ENCODE measurements around the gene PTGFR. TPM values are rescaled to one million over a fixed set of nuclear protein-coding genes. Genes with fewer than 3 reads are reported as not detected.

The PTGFR gene
- polyA plus RNA-seq, 1 donor (not counting 4 experiments of a cell fraction or from before 2014, with no cell fraction given) = not detected

DNA sequence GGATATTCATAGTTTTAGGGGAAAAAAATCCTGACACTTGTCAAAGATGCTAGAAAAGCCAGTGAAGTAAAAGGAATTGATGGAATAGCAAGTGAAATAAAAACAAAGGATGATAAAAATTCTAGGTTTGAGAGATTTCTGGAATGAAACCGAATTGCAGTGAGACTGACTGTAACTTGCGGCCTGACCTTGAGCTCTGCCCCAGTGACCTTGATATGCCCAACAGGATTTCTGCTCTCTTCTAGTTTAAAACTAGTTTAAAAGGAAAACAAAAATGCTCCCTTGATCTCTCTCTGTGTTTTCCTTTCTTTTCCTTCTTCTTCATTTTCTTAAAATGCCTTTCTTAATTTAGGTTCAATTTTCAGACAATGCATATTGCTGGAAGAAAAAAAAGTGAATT is 74.6 kb downstream of the PTGFR start:
- FAIRE-seq (no peak), DNase-seq (ENCODE audit: low read depth, low spot score) (no peak)
- Histone ChIP-seq H3K4me3 (ENCODE audit: control insufficient read depth in 2 of 3, extremely low read depth in 1 of 3, insufficient read depth in 2 of 3, low read depth in 1 of 3, low read length in 3 of 3) (no peak overlapping the region), H3K27me3 (ENCODE audit: control insufficient read depth, extremely low read depth, insufficient read depth, low read length) (no peaks in the 10 kb centered on the region), H4K20me1 (ENCODE audit: control insufficient read depth, extremely low read depth, insufficient read depth, low read length) (no peaks in the 10 kb centered on the region), H3K9me1 (ENCODE audit: control insufficient read depth, extremely low read depth, insufficient read depth, low read length) (no peaks in the 10 kb centered on the region), H3K79me2 (ENCODE audit: control insufficient read depth, insufficient read depth, low read length) (no peaks in the 10 kb centered on the region), H3K4me1 (ENCODE audit: control insufficient read depth, extremely low read depth, insufficient read depth, low read length) (no peaks in the 10 kb centered on the region), H3K9me3 (ENCODE audit: control insufficient read depth, low read depth, low read length) (no peaks in the 10 kb centered on the region), H3K36me3 (ENCODE audit: control insufficient read depth in 2 of 2, extremely low read depth in 1 of 2, insufficient read depth in 2 of 2, low read length in 2 of 2) (no peaks in the 10 kb centered on the region), H3K9ac (ENCODE audit: control insufficient read depth, extremely low read depth, insufficient read depth, low read length) (no peak overlapping the region), H3K4me2 (ENCODE audit: control insufficient read depth, extremely low read depth, insufficient read depth, low read depth, low read length) (no peak overlapping the region), H3K27ac (ENCODE audit: control insufficient read depth, insufficient read depth, low read length) (no peak overlapping the region), H2AFZ (ENCODE audit: control insufficient read depth, low read length) (no peak overlapping the region)
- TF ChIP-seq CTCF (optimal IDR thresholded peaks at IDR 0.05 in 1 of 3, IDR thresholded peaks at IDR 0.05 in 1 of 3, conservative IDR thresholded peaks at IDR 0.05 in 1 of 3; ENCODE audit: extremely low read depth in 1 of 3, insufficient read depth in 2 of 3, low read length in 3 of 3) (no peak), EZH2 (IDR thresholded peaks at IDR 0.05; ENCODE audit: low read length) (no peak)
- dilution Hi-C loops (cut with MboI; ENCODE audit: extremely low pct_ligation_motif_present, low sequenced_read_pairs) = no loop called here

GRCh38 chr1:78570539-78570938 is 79.8 kb downstream of the PTGFR start:
- FAIRE-seq = no peak
- no peaks in the 10 kb centered on the region for H3K9me3 ChIP-seq (ENCODE audit: control insufficient read depth, low read depth, low read length)
- dilution Hi-C loops (cut with MboI; ENCODE audit: extremely low pct_ligation_motif_present, low sequenced_read_pairs) = no loop called here

More at GRCh38 chr1:78570539-78570938, 79.8 kb downstream of the PTGFR start:
- Histone ChIP-seq H2AFZ (ENCODE audit: control insufficient read depth, low read length) (no peak overlapping the region), H3K4me3 (ENCODE audit: control insufficient read depth in 2 of 3, extremely low read depth in 1 of 3, insufficient read depth in 2 of 3, low read depth in 1 of 3, low read length in 3 of 3) (no peak overlapping the region), H3K36me3 (ENCODE audit: control insufficient read depth in 2 of 2, extremely low read depth in 1 of 2, insufficient read depth in 2 of 2, low read length in 2 of 2) (no peaks in the 10 kb centered on the region), H3K9ac (ENCODE audit: control insufficient read depth, extremely low read depth, insufficient read depth, low read length) (no peak overlapping the region), H3K79me2 (ENCODE audit: control insufficient read depth, insufficient read depth, low read length) (no peaks in the 10 kb centered on the region), H3K27me3 (ENCODE audit: control insufficient read depth, extremely low read depth, insufficient read depth, low read length) (no peaks in the 10 kb centered on the region), H3K4me1 (ENCODE audit: control insufficient read depth, extremely low read depth, insufficient read depth, low read length) (no peaks in the 10 kb centered on the region), H3K9me1 (ENCODE audit: control insufficient read depth, extremely low read depth, insufficient read depth, low read length) (no peaks in the 10 kb centered on the region), H3K4me2 (ENCODE audit: control insufficient read depth, extremely low read depth, insufficient read depth, low read depth, low read length) (no peak overlapping the region), H3K27ac (ENCODE audit: control insufficient read depth, insufficient read depth, low read length) (no peak overlapping the region), H4K20me1 (ENCODE audit: control insufficient read depth, extremely low read depth, insufficient read depth, low read length) (no peaks in the 10 kb centered on the region)
- TF ChIP-seq EZH2 (IDR thresholded peaks at IDR 0.05; ENCODE audit: low read length) = no peak
- TF ChIP-seq CTCF (optimal IDR thresholded peaks at IDR 0.05 in 1 of 3, IDR thresholded peaks at IDR 0.05 in 1 of 3, conservative IDR thresholded peaks at IDR 0.05 in 1 of 3; ENCODE audit: extremely low read depth in 1 of 3, insufficient read depth in 2 of 3, low read length in 3 of 3) = no peak
- DNase-seq (ENCODE audit: low read depth, low spot score) = no peak
